RCC 7860 (cell line): Measurements from ENCODE around the gene DCP1A.
"Not testable (repeated sequence)": the region's sequence is repeated elsewhere in the genome, so short reads cannot be mapped to it uniquely, and the experiment has no call there.

Experiments
- DNase-seq: peaks from one replicate; pipeline ENCODE4 v3.0.0-alpha.2; 2015; ENCODE audit warnings: low spot score
- FAIRE-seq: peaks from 2 replicates; lab custom pipeline; 2012; peaks lifted over from hg19 to GRCh38; lab: Jason Lieb, UNC

DCP1A gene

DNA sequence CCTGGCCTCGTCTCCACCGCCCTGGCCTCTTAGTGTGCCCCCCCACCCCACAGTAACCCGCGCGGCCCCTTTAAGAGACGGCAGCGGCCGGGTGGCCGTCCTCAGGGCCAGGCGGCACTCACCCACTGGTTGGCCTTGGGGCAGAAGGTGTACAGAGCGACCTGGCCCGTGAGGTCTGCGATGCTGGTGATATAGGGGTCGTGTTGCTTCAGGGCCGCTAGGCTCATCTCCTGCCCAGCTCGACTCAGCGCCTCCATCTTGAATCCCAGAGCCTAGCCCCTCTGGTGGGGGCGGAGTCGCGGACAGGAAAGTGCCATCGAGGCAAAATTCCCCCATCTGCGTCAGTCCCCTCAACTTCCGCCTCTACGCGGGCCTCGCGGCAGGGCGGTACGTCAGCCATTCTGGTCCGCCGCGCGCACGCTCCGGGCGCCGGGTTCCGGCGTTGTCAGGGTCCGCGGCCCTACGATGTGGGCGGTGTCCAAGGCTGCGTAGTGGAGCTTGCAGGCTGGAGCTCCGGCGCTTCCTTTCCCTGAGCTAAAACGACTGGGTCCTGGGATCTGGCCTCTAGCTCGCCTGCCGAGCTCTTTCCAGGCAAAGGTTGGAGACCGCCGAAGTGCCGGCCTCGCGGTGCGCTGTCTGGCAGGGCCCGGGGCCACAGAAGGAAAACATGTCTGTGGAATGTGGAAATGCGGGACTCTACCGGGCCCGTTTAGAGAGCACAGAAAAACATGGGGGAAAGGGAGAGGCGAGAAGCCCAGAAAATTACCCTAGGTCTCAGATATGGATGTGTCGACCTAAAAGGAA, at the start of gene DCP1A:
Gene DCP1A, minus strand, starts transcription at position 283 of the 804 bp plus-strand sequence. Its CDS starts 26 bp downstream, at position 257.
- FAIRE-seq (peak; percentile 44), DNase-seq (peak; percentile 81)

DNA sequence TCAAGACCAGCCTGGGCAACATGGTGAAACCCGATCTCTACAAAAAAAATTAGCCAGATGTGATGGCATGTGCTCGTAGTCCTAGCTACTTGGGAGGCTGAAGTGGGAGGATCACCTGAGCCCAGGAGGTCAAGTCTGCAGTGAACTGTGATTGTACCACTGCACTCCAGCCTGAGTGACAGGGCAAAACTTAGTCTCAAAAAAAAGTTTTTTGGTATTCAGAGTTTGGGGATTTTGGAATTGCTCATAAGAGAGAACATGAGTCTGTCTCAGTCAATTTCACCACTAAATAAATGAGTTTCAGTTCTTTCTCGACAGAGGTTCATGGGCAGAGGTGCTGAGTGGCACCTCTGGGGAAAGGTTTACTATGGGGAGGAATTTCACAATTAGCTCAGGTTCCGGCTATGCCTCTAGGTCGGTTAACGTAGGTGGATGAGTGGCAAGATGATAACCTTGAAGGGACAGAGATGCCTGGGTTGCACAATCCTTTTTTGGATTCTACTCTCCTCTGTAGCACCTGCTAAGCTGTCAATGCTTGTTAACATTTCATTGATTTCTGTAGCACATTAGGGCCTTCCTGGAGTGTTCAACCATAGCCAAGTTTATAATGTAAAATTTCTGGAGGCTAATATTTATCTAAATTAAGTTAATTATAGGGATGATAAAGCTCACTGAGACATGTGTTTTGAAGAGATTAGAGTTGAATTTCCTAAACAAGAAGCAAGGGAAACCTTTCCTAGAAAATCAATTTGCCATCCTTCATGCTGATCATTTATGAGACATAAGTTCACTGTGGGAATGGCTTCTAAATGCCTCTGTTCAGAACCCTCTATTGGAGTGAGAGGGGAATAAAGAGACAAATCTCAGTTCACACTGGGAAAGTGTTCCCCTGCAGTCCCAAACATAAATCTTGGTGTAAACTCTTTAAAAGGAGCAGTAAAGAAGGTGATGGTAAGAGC, 37.4 kb upstream of the DCP1A start:
- FAIRE-seq (no peak), DNase-seq (no peak)

DNA sequence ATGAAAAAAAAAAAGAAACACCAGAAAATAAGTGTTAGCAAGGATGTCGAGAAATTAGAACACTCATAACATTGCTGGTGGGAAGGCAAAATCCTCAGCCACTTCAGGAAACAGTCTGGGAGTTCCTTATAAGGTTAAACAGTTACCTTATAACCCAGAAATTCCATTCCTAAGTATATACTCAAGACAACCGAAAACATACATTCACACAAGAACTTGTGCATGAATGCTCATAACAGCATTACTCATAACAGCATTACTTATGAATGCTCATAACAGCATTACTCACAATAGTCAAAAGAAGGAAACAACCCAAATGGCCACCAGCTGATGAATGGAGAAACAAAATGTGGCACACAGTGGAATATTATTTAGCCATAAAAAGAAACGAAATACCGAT, 34.8 kb upstream of the DCP1A start:
- peak; percentile 53 for FAIRE-seq
- peak; percentile 46 for DNase-seq

DNA sequence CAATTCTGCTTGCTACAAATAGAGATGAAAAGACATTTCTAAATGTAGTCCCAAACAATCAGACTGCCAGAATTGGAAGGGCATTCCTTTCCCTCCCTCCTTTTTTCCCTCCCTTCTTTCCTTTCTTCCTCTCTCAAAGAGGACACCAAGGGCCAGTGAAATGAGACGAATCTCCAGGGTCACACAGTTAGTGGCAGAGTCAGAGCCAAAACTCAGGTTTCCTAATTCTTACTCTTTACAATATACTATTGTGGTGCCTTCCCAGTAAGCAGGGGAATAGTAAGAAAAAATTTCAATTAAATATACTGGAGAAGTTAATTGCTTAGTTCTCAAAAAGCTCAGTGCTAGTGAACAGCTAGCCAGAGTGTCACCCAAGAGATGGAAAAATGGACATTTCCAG, 33.0 kb upstream of the DCP1A start:
- DNase-seq (no peak), FAIRE-seq (no peak)

DNA sequence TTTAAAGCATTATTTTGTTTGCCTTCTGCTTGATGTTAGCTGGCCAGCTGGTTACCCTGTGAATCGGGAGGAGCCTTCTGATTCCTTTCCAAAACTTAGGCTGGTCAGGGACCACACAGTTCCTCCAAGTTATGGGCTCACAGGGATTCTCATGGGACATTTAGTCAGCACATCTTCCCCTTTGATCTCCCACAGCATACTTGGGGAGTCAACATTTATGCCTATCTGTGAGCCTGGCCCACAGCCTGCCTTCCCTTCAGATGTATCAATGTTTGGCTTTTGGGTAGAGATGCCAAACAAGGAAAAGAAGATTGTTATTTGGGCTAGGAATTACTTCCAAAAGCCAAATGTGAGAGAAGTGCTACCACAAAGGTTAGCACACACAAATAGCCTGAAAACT, 32.6 kb upstream of the DCP1A start:
- FAIRE-seq: no peak
- no peak for DNase-seq

DNA sequence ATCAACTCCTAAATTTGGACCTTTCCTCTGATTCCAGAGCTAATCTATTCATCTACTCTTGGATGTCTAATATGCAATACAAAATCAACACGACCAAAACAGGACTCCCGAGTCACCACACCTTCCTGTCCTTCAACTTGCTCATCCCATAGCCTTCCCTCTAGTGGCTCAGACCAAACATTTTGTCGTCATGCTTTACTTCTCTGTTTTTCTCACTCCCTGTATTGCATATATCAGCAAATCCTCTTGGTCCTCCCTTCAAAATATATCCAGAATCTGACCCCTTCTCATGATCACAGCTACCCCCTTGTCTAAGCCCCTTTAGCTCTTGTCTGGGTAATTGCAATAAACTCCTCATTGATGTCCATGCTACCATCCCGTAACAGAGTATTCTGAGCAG, 30.5 kb upstream of the DCP1A start:
- DNase-seq (no peak), FAIRE-seq (no peak)

DNA sequence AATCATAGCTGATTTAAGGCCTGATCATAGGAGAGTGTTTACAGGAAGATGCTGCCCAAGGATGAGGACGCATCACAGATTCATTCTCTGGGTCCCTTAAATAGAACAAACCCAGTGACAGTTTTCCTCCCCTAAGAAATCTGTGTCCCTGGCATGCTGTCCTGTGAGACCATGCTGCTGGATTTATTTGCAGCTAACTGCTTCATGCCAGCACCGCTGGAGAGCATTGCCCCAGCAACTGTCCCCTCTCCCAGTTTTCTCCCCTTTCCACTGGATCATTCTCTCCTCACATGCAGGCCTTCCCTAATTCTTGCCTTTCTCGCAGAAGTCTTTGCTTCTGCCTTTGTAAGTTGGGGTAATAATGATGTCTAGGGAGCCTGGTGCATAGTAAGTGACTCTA, 29.3 kb upstream of the DCP1A start:
- no peak for FAIRE-seq
- no peak for DNase-seq

DNA sequence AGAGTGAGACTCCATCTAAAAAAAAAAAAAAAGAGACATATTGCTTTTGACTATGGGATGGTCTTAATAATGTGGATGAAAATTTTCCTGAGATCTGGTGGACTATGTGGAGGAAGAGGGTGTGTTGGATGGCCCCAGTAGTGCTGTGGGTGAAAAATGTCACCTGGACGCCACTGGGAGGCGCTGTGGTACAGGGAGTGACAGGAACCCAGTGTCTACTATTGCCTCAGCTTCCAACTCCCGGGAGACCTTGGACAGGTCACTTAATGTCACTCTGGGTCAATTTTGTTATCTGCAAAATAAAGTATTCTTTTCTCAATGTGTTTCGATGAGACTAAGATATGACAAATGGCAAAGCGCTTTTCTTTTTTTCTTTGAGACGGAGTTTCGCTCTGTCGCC, 27.7 kb upstream of the DCP1A start:
- DNase-seq: peak; percentile 46
- FAIRE-seq: no peak

DNA sequence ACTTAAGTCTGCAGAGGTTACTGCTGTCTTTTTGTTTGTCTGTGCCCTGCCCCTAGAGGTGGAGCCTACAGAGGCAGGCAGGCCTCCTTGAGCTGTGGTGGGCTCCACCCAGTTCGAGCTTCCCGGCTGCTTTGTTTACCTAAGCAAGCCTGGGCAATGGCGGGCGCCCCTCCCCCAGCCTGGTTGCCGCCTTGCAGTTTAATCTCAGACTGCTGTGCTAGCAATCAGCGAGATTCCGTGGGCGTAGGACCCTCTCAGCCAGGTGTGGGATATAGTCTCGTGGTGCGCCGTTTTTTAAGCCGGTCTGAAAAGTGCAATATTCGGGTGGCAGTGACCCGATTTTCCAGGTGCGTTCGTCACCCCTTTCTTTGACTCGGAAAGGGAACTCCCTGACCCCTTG, 23.4 kb upstream of the DCP1A start:
- not testable (repeated sequence) for FAIRE-seq, DNase-seq

DNA sequence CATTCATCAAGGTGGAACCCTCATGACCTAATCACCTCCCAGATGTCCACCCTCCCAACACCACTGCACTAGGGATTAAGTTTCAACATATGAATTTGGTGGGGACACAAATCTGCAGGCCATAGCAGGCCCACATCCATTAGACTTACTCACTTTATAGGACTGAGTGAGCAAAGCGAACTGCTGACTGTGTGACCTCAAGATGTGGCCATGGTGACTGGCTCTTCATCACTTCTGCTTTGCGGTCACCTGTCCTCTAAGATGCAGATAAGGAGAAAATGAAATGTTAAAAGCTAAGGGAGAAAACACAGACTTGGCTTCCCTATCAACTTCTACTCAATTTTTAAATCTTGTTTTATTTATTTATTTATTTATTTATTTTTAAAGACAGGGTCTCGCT, 14.5 kb upstream of the DCP1A start:
- DNase-seq: no peak
- no peak for FAIRE-seq

DNA sequence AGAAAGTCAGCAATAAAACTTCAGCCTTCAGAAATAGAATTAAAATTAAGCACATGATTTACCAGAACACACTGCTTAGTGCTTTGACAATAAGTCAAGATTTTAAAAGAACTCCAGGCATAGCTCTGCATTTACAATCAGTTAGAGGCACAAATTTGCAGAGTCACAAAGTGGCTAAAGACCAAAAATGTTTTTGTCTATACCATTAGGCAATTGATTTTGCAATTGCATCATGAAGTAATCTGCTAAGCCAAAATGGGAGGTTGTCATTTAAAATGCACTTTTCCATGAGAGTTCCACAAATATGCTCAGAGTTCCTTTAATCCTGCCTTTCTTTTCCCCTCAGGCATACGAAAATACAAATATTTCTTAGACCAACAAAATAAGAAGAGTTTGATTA, 10.1 kb upstream of the DCP1A start:
- FAIRE-seq (no peak), DNase-seq (no peak)

DNA sequence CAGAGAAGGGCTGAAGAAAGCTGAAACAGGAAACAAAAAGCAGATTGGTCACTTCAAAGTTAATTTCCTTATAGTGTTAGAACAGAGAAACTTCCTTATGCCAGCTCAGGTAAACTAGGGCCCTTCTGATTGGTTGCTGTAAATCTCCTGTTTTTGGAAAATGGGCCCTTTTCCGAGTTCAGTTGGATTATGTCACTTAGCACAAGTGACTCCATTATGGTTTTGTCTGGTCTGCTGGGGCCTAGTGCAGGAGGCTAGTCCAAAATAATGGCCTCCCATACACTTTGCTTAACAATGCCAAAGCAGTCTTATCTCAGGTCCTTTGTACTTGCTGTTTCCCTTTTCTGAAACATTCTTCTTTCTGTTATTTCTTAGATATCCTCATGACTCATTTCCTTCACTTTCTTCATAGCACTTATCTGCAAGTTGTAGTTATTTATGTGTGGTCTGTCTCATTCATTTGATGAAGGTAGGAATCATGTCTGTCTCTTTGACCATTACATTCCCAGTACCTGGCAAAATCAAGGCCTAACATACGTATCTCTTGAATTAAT, 7.7 kb upstream of the DCP1A start:
- DNase-seq (peak; percentile 7), FAIRE-seq (no peak)

DNA sequence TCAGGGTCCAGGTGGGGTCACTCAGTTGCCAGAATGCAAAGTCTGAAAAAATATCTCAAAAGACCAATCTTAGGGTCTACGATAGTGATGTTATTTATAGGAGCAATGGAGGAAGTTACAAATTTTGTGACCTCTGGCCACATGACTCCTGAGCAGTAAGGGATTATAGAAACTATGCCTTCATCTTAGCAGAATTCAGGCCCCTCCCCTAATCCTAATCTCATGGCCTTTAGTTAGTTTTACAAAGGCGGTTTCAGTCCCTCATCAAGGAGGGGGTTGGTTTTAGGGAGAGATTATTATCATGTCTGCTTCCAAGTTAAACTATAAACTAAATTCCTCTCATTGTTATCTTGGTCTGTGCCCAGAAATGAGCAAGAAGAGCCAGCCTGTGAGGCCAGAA, 5.9 kb upstream of the DCP1A start:
- no peak for DNase-seq
- no peak for FAIRE-seq

DNA sequence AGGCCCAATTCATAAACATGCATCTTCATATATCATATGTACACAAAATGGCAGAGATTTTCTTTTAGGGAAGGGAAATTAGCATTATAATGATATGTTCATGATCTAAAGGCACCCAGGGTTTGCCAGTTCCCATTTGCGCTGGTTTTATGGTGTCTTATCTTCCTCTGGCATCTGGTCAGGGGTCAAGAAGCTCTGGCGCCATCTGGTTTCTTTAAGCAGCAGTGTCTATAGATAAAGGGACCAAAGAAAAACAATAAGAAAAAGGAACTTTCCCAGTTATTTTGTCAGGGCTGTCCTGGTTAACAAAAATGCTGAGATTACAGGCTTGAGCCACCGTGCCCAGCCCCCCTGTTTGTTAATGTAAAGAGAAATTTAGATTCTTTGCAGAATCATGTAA, 3.3 kb upstream of the DCP1A start:
- FAIRE-seq: no peak
- no peak for DNase-seq

DNA sequence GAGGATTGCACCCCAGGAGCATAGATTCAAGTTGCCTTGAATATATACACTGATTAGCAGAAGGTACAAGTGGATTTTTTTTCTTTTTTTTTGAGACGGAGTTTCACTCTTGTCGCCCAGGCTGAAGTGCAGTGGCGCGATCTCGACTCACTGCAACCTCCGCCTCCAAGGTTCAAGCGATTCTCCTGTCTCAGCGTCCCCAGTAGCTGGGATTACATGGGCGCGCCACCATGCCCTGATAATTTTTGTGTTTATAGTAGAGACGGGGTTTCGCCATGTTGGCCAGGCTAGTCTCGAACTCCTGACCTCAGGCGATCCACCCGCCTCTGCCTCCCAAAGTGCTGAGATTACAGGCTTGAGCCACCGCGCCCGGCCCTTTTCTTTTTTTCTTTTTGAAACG, 775 bp upstream of the DCP1A start:
- not testable (repeated sequence) for DNase-seq, FAIRE-seq

DNA sequence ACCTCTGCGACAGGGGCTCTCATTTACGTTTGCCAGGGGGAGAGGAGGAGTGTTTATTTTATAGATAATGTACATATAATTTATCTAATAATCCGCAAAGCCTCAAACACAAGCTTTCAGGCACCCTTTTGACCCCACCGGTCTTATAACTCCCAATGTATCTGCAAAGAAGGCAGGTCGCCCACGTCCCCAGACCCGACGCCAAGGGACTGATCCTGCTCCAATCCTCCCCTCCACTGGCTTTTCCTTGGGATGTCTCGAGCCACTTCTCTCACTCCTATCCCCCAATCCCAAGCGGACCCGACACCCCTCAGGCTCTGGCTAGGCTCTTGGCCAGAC, 452 bp downstream of the DCP1A start:
- DNase-seq (no peak), FAIRE-seq (no peak)

DNA sequence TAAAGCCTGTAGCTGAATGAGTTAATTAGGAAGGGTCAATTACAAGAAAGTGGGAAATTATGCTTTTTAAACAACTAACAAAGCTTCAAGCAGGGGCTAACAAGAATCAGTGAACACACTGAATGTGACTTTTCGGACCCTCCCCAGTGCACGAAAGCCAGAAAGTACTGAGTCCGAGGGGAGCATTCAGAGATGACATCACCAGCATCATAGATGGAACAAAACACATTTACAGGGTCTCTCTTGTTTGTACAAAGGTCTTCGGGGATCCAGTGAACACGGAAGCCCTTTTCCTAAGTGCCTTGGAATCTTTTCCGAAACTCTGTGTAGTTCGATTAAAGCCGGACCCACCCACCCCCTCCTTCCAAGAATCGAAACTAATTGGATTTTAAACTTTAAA, 829 bp downstream of the DCP1A start:
- DNase-seq (no peak), FAIRE-seq (no peak)

DNA sequence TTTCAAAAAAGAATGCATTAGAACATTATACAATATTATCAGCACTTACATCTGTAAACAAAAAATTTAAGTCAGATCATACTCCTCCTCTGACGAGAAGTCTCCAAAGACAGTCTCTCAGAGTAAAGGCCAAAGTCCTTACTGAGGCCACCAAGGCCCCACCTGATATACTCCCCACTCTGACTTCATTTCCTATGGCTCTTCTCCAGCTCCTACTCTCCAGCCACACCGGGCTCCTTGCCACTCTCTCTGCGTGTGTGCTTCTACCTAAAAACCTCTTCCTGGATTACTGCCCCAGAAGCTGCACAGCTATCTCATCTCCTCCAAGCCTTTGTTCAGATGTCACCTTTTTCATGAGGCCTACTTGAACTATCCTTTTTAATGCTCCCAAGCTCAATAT, 5.0 kb downstream of the DCP1A start:
- FAIRE-seq (no peak), DNase-seq (no peak)

DNA sequence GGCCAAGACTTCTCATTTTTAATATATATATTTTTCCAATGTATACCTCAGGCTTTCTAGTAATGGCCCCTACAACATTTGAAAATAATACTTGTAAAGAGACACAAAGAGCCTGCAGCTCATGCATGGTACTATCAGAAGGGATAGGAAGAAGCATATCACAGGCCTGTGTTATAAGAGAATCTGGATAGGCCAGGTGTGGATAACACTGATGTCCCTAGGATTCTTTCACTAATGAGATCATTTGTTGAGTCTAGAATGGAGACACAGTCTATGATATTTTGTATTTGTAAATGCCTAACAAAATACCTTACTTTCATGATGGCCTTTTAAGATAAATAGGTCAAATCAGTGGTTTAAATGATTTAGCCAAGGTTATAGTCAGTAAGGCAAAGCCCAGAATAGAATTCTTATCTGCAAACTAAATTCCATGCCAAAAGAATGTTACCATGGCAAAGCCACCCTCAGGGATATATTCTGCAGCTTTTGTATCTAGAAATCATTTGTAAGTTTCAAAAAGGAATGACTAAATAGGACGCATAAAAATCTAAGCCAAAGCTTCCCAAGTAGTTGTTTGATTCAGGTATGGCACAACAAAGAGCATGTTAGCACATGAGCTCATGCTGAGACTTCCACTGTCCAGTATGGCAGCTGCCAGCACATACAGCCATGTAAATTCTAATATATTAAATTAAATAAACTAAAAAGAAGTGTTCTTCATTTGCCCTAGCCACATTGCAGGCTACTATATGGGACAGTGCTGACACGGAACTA, 10.0 kb downstream of the DCP1A start:
- FAIRE-seq (no peak), DNase-seq (no peak)

DNA sequence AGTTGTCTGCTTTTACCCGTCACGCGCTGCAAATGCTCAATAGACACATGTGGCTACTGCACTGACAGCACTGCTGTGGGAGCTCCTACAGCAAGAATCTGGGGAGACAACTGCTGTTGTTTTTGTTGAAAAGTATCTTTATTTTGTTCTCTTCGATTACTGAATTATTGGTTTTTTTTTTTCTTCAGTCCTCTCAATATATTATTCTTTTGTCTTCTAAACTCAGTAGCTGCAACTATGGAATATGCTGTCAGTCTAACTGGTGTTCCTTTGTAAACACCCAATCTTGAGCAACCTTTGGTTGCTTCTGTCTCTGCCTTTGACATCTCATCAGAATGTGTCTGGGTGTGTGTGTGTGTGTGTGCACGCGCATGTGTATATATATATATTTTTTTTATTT, 12.6 kb downstream of the DCP1A start:
- no peak for FAIRE-seq
- no peak for DNase-seq

DNA sequence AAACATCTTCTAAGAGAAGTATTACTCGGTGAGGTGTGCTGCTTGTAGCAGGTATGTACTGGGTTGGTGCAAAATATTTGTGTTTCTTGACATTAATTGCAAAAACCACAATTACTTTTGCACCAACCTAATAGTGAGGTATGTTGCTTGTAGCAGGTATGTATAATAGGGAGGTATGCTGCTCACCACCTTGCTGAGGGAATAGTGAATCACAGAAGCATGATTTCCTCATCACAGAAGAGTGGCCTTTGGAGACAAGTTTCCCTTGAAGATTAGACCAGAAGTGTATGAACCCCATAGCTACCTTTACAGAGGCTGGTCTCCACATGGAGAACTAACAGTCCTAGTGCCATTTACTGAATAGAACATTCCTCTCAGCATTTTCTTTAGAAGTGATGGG, 15.5 kb downstream of the DCP1A start:
- DNase-seq (no peak), FAIRE-seq (no peak)
